Measurements from ENCODE around the gene MUS81. TPM values are rescaled to one million over a fixed set of nuclear protein-coding genes. Genes with fewer than 3 reads are reported as not detected.

MUS81 gene
- total and polyA plus RNA-seq, 2 donors (not counting 3 experiments of a cell fraction or from before 2014, with no cell fraction given), result 57.9 to 76.9 TPM

DNA sequence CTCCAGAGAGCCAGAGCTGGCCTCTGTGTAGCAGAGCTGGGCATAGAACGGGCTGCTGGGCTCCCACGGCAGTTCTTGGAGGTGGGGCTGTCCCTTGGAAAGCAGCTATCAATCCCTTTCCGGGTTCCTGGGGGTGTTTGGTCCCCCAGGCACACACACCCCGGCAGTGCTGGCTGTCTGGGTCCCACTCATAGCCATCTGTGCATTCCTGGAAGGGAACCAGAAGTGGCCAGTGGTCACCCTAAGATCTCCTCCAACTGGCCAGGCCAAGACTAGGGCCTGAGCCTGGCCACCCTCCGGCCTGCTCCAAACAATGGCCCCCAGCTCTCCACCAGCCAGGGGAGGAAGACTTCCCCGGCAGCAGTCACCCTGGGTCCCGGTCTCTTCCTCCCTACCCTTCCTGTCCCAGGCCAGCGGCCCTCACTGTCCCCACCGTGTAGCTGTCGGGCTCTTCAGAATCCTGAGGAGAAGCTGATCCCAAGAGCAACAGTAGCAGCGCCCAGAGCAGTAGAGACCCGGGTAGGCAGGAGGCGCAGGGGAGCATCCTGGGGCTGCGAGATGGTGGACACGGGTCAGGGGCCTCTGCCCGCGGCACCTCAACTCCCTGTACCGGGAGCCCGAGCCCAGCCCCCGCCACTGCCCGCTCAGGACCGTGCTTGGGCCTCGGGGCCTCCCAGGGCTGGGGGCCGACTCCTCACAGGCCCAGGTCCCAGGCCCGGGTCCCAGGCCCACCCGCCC is 11.7 kb downstream of the MUS81 start:
- Histone ChIP-seq H3K4me3 (replicated peaks in 1 of 3; ENCODE audit: insufficient read depth in 1 of 3, low read depth in 1 of 3, low read length in 3 of 3) (peak overlapping the region; percentile 27 to 55 (median 42)), H3K9me3 (replicated peaks; ENCODE audit: control insufficient read depth, insufficient read depth, low read length) (no peaks in the 10 kb centered on the region), H3K36me3 (ENCODE audit: control insufficient read depth in 2 of 2, extremely low read depth in 1 of 2, insufficient read depth in 2 of 2, low read length in 2 of 2) (peaks cover 0 to 16% of the 10 kb centered on the region in 2 experiments), H3K79me2 (ENCODE audit: control insufficient read depth, insufficient read depth, low read length) (peaks cover 2% of the 10 kb centered on the region), H3K9me1 (replicated peaks; ENCODE audit: control insufficient read depth, extremely low read depth, insufficient read depth, low read length) (no peaks in the 10 kb centered on the region), H3K4me2 (ENCODE audit: insufficient read depth, low read length) (peak overlapping the region; percentile 57), H3K27ac (ENCODE audit: insufficient read depth, low read depth, low read length) (peak overlapping the region; percentile 52), H3K27me3 (ENCODE audit: control insufficient read depth in 2 of 2, insufficient read depth in 2 of 2, low read length in 2 of 2) (no peaks in the 10 kb centered on the region), H2AFZ (ENCODE audit: low read depth, low read length) (peak overlapping the region; percentile 28), H4K20me1 (replicated peaks; ENCODE audit: control insufficient read depth, extremely low read depth, insufficient read depth, low read length) (no peaks in the 10 kb centered on the region), H3K9ac (replicated peaks; ENCODE audit: extremely low read depth, insufficient read depth, low read length) (peak overlapping the region; percentile 66), H3K4me1 (ENCODE audit: control insufficient read depth, extremely low read depth, insufficient read depth, low read length) (peaks cover 17% of the 10 kb centered on the region)
- DNase-seq (ENCODE audit: low read depth, low spot score) (peak; percentile 46), FAIRE-seq (peak; percentile 74)
- ChIA-PET CTCF (interaction anchor here (0.7 to 7.1 kb wide), 10 partner anchors 12 to 116 kb away, joined by 3 to 73 read pairs (median 4); partner anchors contain the start of genes AP5B1, CCDC85B, CFL1 and FIBP), POLR2A (interaction anchor here (0.9 to 1.9 kb wide), 3 partner anchors 12 to 19 kb away, joined by 4 to 19 read pairs (median 11); partner anchors contain the start of genes CCDC85B, CFL1 and MUS81)
- BruUV-seq (replicated peaks), result no TSS peak
- TF ChIP-seq POLR2AphosphoS5 (IDR thresholded peaks at IDR 0.05; ENCODE audit: insufficient read depth, low read depth, low read length) (peak; percentile 29), POLR2A (IDR thresholded peaks at IDR 0.05; ENCODE audit: low read depth, low read length) (no peak)
- TF ChIP-seq, protein P1, sequence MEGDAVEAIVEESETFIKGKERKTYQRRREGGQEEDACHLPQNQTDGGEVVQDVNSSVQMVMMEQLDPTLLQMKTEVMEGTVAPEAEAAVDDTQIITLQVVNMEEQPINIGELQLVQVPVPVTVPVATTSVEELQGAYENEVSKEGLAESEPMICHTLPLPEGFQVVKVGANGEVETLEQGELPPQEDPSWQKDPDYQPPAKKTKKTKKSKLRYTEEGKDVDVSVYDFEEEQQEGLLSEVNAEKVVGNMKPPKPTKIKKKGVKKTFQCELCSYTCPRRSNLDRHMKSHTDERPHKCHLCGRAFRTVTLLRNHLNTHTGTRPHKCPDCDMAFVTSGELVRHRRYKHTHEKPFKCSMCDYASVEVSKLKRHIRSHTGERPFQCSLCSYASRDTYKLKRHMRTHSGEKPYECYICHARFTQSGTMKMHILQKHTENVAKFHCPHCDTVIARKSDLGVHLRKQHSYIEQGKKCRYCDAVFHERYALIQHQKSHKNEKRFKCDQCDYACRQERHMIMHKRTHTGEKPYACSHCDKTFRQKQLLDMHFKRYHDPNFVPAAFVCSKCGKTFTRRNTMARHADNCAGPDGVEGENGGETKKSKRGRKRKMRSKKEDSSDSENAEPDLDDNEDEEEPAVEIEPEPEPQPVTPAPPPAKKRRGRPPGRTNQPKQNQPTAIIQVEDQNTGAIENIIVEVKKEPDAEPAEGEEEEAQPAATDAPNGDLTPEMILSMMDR (IDR thresholded peaks at IDR 0.05; ENCODE audit: extremely low read depth in 1 of 2, insufficient read depth in 1 of 2, low read depth in 1 of 2, low read length in 2 of 2), result peak in 1 of 2 donors; percentile 17
- dilution Hi-C loops (cut with MboI; ENCODE audit: extremely low pct_ligation_motif_present, low sequenced_read_pairs) (no loop called here), intact Hi-C loops (cut with micrococcal nuclease) (loop anchor here (1.0 to 2.0 kb wide), 2 partner anchors 12 to 17 kb away; partner anchors contain the start of genes FIBP and MUS81)

Measured in endothelial cell of umbilical vein (primary cell).